GM19240 (cell line): Measurements from ENCODE around the gene DNAAF2.
"Not testable (repeated sequence)": the region's sequence is repeated elsewhere in the genome, so short reads cannot be mapped to it uniquely, and the experiment has no call there.

Source experiments
- DNase-seq: peaks from one replicate; pipeline ENCODE4 v3.0.0; 2011; ENCODE audit warnings: low spot score; ENCODE audit not compliant: insufficient read length

DNAAF2 gene

GRCh38 chr14:49634547-49635334, at the start of gene DNAAF2:
Gene DNAAF2, minus strand, starts transcription at chr14:49635244. Its CDS starts 95 bp downstream, at chr14:49635149.
- no peak for DNase-seq

- no peak for DNase-seq
Measured at GRCh38 chr14:49679271-49679670, 44.2 kb upstream of the DNAAF2 start.

- no peak for DNase-seq
Measured at GRCh38 chr14:49677643-49678042, 42.6 kb upstream of the DNAAF2 start.

- no peak for DNase-seq
Measured at GRCh38 chr14:49673586-49673985, 38.5 kb upstream of the DNAAF2 start.

- DNase-seq = no peak
Measured at GRCh38 chr14:49670475-49670874, 35.4 kb upstream of the DNAAF2 start.

- DNase-seq = no peak
Measured at GRCh38 chr14:49659526-49660455, 24.7 kb upstream of the DNAAF2 start.

- not testable (repeated sequence) for DNase-seq
Measured at GRCh38 chr14:49657500-49657899, 22.5 kb upstream of the DNAAF2 start.

GRCh38 chr14:49654511-49654910, 19.5 kb upstream of the DNAAF2 start:
- no peak for DNase-seq

- DNase-seq = no peak
Measured at GRCh38 chr14:49653508-49653907, 18.5 kb upstream of the DNAAF2 start.

- no peak for DNase-seq
Measured at GRCh38 chr14:49642163-49642562, 7.1 kb upstream of the DNAAF2 start.

- no peak for DNase-seq
Measured at GRCh38 chr14:49641697-49642129, 6.7 kb upstream of the DNAAF2 start.

GRCh38 chr14:49640540-49641417, 5.7 kb upstream of the DNAAF2 start:
- no peak for DNase-seq

GRCh38 chr14:49637534-49638078, 2.6 kb upstream of the DNAAF2 start:
- no peak for DNase-seq

- DNase-seq = no peak
Measured at GRCh38 chr14:49636866-49637265, 1.8 kb upstream of the DNAAF2 start.

- peak; percentile 55 for DNase-seq
Measured at GRCh38 chr14:49633640-49634546, 1.2 kb downstream of the DNAAF2 start.

GRCh38 chr14:49623941-49624839, 10.9 kb downstream of the DNAAF2 start:
- DNase-seq = no peak

- no peak for DNase-seq
Measured at GRCh38 chr14:49623387-49623786, 11.7 kb downstream of the DNAAF2 start.

- no peak for DNase-seq
Measured at GRCh38 chr14:49622022-49622607, 12.9 kb downstream of the DNAAF2 start.
